ENCODE results near the gene HACD2.
"Not testable (repeated sequence)": the region's sequence is repeated elsewhere in the genome, so short reads cannot be mapped to it uniquely, and the experiment has no call there.

Gene HACD2

GRCh38 chr3:123608263-123608937 lies 23.5 kb upstream of the HACD2 start:
- Histone ChIP-seq H3K9me3 (ENCODE audit: control insufficient read depth, low read length) (no peaks in the 10 kb centered on the region), H3K27me3 (ENCODE audit: control insufficient read depth, insufficient read depth, low read length) (no peaks in the 10 kb centered on the region), H3K36me3 (ENCODE audit: control insufficient read depth, insufficient read depth, low read length) (no peaks in the 10 kb centered on the region), H3K4me3 (ENCODE audit: low read length) (no peak overlapping the region), H3K4me1 (ENCODE audit: control insufficient read depth, insufficient read depth, low read length) (peaks cover 9% of the 10 kb centered on the region), H3K9ac (ENCODE audit: low read length) (no peak overlapping the region)

- Histone ChIP-seq H3K27me3 (ENCODE audit: control insufficient read depth, insufficient read depth, low read length) (no peaks in the 10 kb centered on the region), H3K9ac (ENCODE audit: low read length) (no peak overlapping the region), H3K4me3 (ENCODE audit: low read length) (no peak overlapping the region), H3K9me3 (ENCODE audit: control insufficient read depth, low read length) (no peaks in the 10 kb centered on the region), H3K4me1 (ENCODE audit: control insufficient read depth, insufficient read depth, low read length) (peaks cover 20% of the 10 kb centered on the region), H3K36me3 (ENCODE audit: control insufficient read depth, insufficient read depth, low read length) (no peaks in the 10 kb centered on the region)
Measured at GRCh38 chr3:123606527-123606926, 21.7 kb upstream of the HACD2 start.

GRCh38 chr3:123605789-123606234 lies 21.0 kb upstream of the HACD2 start:
- Histone ChIP-seq H3K9me3 (ENCODE audit: control insufficient read depth, low read length) (no peaks in the 10 kb centered on the region), H3K27me3 (ENCODE audit: control insufficient read depth, insufficient read depth, low read length) (no peaks in the 10 kb centered on the region), H3K4me1 (ENCODE audit: control insufficient read depth, insufficient read depth, low read length) (peaks cover 27% of the 10 kb centered on the region), H3K4me3 (ENCODE audit: low read length) (no peak overlapping the region), H3K36me3 (ENCODE audit: control insufficient read depth, insufficient read depth, low read length) (no peaks in the 10 kb centered on the region), H3K9ac (ENCODE audit: low read length) (no peak overlapping the region)

GRCh38 chr3:123603153-123603552 lies 18.3 kb upstream of the HACD2 start:
- H3K36me3 ChIP-seq (ENCODE audit: control insufficient read depth, insufficient read depth, low read length); H3K9ac ChIP-seq (ENCODE audit: low read length); H3K27me3 ChIP-seq (ENCODE audit: control insufficient read depth, insufficient read depth, low read length); H3K9me3 ChIP-seq (ENCODE audit: control insufficient read depth, low read length); H3K4me3 ChIP-seq (ENCODE audit: low read length): not testable (repeated sequence)
- peaks cover 37% of the 10 kb centered on the region for H3K4me1 ChIP-seq (ENCODE audit: control insufficient read depth, insufficient read depth, low read length)

GRCh38 chr3:123602325-123602724 lies 17.5 kb upstream of the HACD2 start:
- H3K36me3 ChIP-seq (ENCODE audit: control insufficient read depth, insufficient read depth, low read length): no peaks in the 10 kb centered on the region
- H3K4me3 ChIP-seq (ENCODE audit: low read length): no peak overlapping the region
- no peaks in the 10 kb centered on the region for H3K9me3 ChIP-seq (ENCODE audit: control insufficient read depth, low read length)
- peaks cover 37% of the 10 kb centered on the region for H3K4me1 ChIP-seq (ENCODE audit: control insufficient read depth, insufficient read depth, low read length)
- no peak overlapping the region for H3K9ac ChIP-seq (ENCODE audit: low read length)
- no peaks in the 10 kb centered on the region for H3K27me3 ChIP-seq (ENCODE audit: control insufficient read depth, insufficient read depth, low read length)

- H3K36me3 ChIP-seq (ENCODE audit: control insufficient read depth, insufficient read depth, low read length); H3K4me3 ChIP-seq (ENCODE audit: low read length); H3K9ac ChIP-seq (ENCODE audit: low read length); H3K9me3 ChIP-seq (ENCODE audit: control insufficient read depth, low read length); H3K27me3 ChIP-seq (ENCODE audit: control insufficient read depth, insufficient read depth, low read length): not testable (repeated sequence)
- H3K4me1 ChIP-seq (ENCODE audit: control insufficient read depth, insufficient read depth, low read length): peaks cover 37% of the 10 kb centered on the region
Measured at GRCh38 chr3:123600863-123601262, 16.0 kb upstream of the HACD2 start.

- Histone ChIP-seq H3K4me1 (ENCODE audit: control insufficient read depth, insufficient read depth, low read length) (peaks cover 26% of the 10 kb centered on the region), H3K9me3 (ENCODE audit: control insufficient read depth, low read length) (no peaks in the 10 kb centered on the region), H3K27me3 (ENCODE audit: control insufficient read depth, insufficient read depth, low read length) (no peaks in the 10 kb centered on the region)
Measured at GRCh38 chr3:123597561-123597960, 12.7 kb upstream of the HACD2 start.

GRCh38 chr3:123595396-123596180 lies 10.7 kb upstream of the HACD2 start:
- Histone ChIP-seq H3K36me3 (ENCODE audit: control insufficient read depth, insufficient read depth, low read length) (no peaks in the 10 kb centered on the region), H3K27me3 (ENCODE audit: control insufficient read depth, insufficient read depth, low read length) (no peaks in the 10 kb centered on the region), H3K9ac (ENCODE audit: low read length) (no peak overlapping the region), H3K9me3 (ENCODE audit: control insufficient read depth, low read length) (peaks cover 2% of the 10 kb centered on the region), H3K4me1 (ENCODE audit: control insufficient read depth, insufficient read depth, low read length) (peaks cover 8% of the 10 kb centered on the region), H3K4me3 (ENCODE audit: low read length) (no peak overlapping the region)

More at GRCh38 chr3:123597561-123597960, 12.7 kb upstream of the HACD2 start:
- Histone ChIP-seq H3K9ac (ENCODE audit: low read length) (no peak overlapping the region), H3K36me3 (ENCODE audit: control insufficient read depth, insufficient read depth, low read length) (no peaks in the 10 kb centered on the region), H3K4me3 (ENCODE audit: low read length) (no peak overlapping the region)

GRCh38 chr3:123593381-123593780 lies 8.5 kb upstream of the HACD2 start:
- no peaks in the 10 kb centered on the region for H3K36me3 ChIP-seq (ENCODE audit: control insufficient read depth, insufficient read depth, low read length)
- H3K9ac ChIP-seq (ENCODE audit: low read length): no peak overlapping the region
- peaks cover 4% of the 10 kb centered on the region for H3K9me3 ChIP-seq (ENCODE audit: control insufficient read depth, low read length)
- no peak overlapping the region for H3K4me3 ChIP-seq (ENCODE audit: low read length)
- H3K4me1 ChIP-seq (ENCODE audit: control insufficient read depth, insufficient read depth, low read length): no peaks in the 10 kb centered on the region
- no peaks in the 10 kb centered on the region for H3K27me3 ChIP-seq (ENCODE audit: control insufficient read depth, insufficient read depth, low read length)

- no peaks in the 10 kb centered on the region for H3K27me3 ChIP-seq (ENCODE audit: control insufficient read depth, insufficient read depth, low read length)
- no peaks in the 10 kb centered on the region for H3K4me1 ChIP-seq (ENCODE audit: control insufficient read depth, insufficient read depth, low read length)
- H3K9ac ChIP-seq (ENCODE audit: low read length): no peak overlapping the region
- H3K4me3 ChIP-seq (ENCODE audit: low read length): no peak overlapping the region
- no peaks in the 10 kb centered on the region for H3K36me3 ChIP-seq (ENCODE audit: control insufficient read depth, insufficient read depth, low read length)
- peaks cover 4% of the 10 kb centered on the region for H3K9me3 ChIP-seq (ENCODE audit: control insufficient read depth, low read length)
Measured at GRCh38 chr3:123590685-123591450, 6.0 kb upstream of the HACD2 start.

GRCh38 chr3:123587401-123587800 lies 2.5 kb upstream of the HACD2 start:
- Histone ChIP-seq H3K36me3 (ENCODE audit: control insufficient read depth, insufficient read depth, low read length) (no peaks in the 10 kb centered on the region), H3K9ac (ENCODE audit: low read length) (no peak overlapping the region), H3K9me3 (ENCODE audit: control insufficient read depth, low read length) (peaks cover 4% of the 10 kb centered on the region), H3K27me3 (ENCODE audit: control insufficient read depth, insufficient read depth, low read length) (no peaks in the 10 kb centered on the region), H3K4me1 (ENCODE audit: control insufficient read depth, insufficient read depth, low read length) (no peaks in the 10 kb centered on the region), H3K4me3 (ENCODE audit: low read length) (no peak overlapping the region)

- no peak overlapping the region for H3K9ac ChIP-seq (ENCODE audit: low read length)
- H3K4me3 ChIP-seq (ENCODE audit: low read length): no peak overlapping the region
- no peaks in the 10 kb centered on the region for H3K4me1 ChIP-seq (ENCODE audit: control insufficient read depth, insufficient read depth, low read length)
- peaks cover 4% of the 10 kb centered on the region for H3K9me3 ChIP-seq (ENCODE audit: control insufficient read depth, low read length)
- no peaks in the 10 kb centered on the region for H3K36me3 ChIP-seq (ENCODE audit: control insufficient read depth, insufficient read depth, low read length)
- no peaks in the 10 kb centered on the region for H3K27me3 ChIP-seq (ENCODE audit: control insufficient read depth, insufficient read depth, low read length)
Measured at GRCh38 chr3:123586968-123587367, 2.1 kb upstream of the HACD2 start.

Data from mucosa of stomach (tissue), 1 donor.